NCI-H345 treated with DMSO at 0.1 percent for 48 hours (cell line): ENCODE data around the gene VIM.

Experiments used
- DNase-seq: peaks from one replicate; lab custom pipeline; 2025; ENCODE audit not compliant: unreplicated experiment; lab: John Stamatoyannopoulos, UW

The VIM gene

DNA sequence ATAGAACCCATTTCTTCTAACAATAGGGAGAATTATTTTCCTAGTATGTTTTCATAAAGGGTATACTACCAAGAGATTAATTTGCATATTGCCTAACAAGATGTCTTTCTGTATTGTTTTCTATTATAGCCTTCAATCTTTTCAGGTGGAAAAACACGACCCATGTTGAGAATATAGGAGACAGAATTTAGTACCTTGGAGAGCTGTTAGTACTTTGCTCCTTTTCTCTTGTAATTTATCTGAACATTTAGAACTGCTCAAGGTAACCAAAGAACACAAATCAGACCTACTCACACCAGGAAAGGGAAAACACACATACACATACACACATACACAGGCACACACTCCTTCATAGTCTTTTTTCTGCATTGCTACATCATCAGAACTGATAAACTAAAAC is 18.7 kb upstream of the VIM start:
- no peak for DNase-seq

DNA sequence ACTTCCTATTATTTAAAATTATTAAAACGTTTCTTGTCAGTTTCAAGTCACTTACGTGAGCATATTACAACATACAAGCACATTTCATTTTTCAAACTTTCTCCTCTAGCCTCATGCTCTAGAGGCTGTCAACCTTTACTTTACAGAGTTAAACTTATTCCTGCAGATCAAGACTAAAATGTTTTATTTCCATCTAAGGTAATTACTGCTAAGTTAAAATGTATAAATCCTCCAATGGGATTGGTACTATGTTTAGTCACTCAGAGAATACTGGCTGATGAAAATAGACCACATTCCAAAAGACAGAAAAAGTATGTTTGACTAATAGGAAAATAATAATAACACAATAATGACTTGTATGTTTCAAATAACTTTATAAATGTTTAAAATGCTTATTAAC is 18.2 kb upstream of the VIM start:
- DNase-seq: no peak

DNA sequence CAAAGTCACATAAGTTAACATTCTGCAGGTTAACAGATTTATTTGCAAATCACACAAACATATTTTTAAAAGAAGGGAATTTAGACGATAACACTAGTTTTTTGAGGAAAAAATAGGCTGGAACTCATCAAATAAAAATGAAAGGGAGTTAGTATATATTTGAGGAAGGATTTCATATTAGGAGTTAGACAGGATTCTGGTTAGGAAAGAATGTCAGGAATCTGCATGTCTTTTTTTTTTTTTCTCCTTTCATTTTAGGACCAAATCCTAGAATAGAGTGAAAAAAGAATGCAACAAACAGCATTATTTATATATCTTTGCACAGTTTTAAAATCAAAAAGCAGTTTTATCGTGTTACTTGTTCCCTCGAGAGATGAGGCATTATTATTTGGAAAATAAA is 17.7 kb upstream of the VIM start:
- DNase-seq: no peak

DNA sequence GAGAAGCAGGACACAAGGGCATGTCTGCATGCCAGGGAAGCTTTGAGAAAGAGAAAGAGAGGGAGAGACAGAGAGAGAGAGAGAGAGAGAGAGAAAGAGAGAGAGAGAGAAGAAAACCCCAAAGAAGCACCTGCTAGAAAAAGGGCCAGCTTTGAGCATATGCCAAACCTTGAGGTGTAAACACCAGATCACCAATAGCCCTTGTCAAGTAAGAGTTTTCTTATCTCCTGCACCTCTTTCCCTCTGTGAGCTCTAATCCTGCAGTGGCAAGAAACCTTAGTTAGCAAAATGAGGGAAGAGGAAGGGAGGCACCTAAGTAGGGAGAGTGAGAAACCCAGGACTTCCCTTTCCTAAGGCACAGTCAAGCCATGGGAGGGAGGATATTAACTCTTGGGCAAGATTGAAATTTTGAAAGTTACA is 15.2 kb upstream of the VIM start:
- DNase-seq: no peak

DNA sequence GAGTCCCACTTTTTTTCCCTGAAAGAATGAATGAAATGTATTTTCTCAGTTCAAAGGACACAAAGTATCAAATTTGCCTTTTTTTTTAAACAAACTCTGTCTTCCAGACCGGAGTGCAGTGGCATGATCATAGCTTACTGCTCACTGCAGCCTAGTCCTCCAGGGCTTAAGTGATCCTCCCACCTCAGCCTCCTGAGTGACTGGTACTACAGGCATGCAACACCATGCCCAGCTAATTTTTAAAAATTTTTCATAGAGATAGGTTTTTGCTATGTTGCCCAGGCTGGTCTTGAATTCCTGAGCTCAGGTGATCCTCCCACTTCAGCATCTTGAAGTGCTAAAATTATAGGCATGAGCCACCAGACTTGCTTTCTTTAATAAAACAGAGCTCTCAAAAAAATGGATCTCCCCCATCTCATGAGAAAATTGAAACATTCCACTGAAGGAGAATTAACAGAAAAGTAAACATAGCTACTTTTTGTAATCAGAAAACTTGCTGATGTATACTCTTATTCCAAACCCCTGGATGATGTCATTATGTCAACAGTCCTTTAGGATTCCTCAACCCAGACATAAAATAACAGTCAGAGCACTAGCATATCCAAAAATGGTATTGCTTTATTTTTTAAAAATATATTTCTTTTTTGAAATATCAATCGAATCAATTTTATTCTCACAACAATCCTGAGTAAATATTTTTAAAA is 14.2 kb upstream of the VIM start:
- no peak for DNase-seq

DNA sequence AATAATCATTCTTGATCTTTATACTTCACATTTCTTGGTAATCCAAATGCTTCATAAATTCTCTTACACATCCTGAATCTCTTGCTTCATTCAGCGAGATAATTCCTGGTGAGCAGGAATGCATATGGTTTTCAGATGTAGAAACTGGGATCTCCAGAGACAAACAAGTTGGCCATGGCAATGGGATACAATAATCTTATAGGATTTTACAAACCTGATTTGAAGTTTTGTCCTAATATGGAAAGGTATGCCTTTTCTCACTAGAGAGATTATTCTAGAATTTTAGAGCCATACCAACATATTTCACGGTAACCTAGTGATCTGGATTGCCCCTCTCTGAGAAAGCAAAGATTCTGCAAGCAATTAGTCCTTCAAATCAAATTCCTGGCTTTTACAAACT is 13.5 kb upstream of the VIM start:
- no peak for DNase-seq

DNA sequence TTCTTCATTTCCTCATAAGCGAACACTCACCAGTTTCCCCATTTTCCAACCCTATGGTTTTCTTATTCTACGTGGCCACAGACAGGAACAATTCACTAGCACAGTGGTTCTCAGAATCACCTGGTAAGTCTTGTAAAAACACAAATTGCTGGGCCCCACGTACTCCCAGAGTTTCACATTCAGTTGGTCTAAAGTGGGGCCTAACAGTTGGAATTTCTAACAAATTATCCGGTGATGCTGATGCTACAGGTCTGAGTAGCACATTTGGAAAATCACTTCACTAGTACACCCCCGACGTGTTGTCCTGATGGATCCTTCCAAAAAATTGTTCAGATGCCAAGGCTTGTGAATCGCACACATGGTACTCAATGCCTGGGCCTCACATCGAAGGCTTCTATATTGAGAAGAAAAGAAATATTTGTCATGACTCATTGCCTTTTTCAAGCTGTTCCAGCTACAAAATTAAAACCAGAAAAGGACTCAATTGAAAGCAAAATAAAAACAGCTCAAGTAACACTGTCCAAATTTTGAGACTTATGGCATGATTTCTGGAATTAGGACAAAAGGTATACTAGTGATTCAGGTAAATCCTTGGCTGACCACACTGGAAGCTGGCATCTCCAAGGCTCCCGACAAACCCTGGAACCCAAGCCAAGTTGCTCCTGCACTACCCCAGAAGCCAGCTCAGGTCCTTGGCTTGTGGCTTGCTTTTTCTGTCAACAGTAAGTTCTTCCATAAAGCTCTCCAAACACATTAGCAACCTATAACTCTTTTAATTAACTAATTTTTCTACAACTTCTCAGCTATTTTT is 12.9 kb upstream of the VIM start:
- DNase-seq: no peak

DNA sequence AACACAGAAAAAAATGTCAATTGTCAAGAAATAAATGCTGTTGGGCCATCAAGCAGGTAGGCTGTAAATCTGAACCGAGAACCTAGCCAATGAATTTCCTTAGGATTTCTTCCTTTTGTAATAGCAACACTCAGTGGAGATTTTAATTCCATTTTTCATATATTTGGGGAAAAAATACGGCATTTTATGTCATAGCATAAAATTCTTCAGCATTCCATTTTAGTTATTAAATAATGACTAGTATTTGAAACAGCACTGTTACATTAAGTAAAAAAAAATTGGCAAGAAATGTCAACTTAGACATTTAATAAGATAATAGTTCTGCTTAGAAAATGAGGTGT is 12.3 kb upstream of the VIM start:
- no peak for DNase-seq

DNA sequence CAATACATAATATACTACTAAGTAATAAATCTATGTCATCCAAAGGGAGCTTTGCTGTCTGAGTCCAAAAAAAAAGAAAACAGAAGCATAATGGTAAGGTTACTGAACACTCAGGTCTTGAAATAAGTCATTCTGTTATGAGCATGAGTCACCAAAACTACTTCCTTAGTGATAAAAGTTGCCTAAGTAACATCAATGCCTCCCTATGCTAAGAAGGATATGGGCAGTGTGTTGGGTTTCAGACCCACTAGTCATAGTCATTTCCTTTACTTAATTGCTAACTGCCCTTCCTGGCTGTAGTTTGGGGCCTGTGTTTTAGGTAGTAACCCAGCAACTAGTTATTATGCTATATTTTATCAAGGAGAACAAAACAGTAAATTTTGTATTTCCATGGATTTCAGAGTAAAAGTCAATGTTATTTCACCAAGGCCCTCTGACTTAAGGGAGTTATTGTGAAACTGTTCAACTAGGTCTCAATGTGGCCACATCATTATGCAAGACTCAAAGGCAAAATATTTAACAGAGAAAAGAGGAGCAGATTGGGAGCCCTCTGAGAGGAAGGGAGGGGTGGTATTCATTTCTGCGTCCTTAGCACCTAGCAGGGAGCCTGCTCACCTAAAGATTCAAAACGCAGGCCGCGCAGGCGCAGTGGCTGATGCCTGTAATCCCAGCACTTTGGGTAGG is 11.7 kb upstream of the VIM start:
- no peak for DNase-seq

DNA sequence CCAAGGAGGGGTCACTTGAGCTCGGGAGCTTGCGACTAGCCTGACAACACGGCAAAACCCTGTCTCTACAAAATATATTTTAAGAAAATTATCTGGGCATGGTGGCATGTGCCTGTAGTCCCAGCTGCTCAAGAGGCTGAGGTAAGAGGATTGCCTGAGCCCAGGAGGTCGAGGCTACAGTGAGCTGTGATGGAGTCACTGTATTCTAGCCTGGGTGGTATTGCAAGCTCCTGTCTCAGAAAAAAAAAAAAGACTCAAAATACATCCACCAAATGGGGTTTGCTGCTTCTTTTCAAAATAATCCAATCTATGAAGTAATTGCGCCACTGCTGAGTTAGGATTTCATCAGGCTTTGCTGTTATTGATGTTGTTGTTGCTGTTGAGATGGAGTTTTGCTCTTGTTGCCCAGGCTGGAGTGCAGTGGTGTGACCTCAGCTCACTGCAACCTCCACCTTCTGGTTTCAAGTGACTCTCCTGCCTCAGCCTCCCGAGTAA is 11.1 kb upstream of the VIM start:
- DNase-seq: no peak

DNA sequence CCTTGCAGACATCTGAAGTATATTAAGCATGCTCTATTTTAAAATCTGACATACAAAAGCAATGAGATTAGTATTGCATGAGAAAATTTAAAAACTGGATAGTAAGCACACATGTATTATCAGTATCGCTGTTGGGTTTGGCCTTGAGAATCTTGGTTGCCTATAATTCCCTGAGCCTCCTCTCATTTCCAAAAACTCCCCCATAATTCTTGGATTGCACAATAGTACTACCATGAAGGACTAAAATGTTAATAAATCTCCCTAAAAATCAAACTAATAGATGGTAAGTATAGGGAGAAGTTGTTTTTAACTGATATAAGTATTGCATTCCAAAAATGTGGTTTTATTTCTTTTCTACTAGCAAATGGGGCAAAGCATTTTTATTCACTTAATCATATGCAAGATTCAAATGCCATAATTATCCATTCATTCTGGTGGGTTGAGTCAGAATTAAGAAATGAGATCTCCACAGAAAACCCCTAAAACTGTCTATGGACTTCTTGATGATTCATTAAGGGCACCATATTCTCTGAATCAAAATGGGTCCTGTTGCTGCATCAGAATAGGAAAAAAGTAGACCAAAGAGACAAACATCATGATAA is 10.3 kb upstream of the VIM start:
- DNase-seq: no peak

DNA sequence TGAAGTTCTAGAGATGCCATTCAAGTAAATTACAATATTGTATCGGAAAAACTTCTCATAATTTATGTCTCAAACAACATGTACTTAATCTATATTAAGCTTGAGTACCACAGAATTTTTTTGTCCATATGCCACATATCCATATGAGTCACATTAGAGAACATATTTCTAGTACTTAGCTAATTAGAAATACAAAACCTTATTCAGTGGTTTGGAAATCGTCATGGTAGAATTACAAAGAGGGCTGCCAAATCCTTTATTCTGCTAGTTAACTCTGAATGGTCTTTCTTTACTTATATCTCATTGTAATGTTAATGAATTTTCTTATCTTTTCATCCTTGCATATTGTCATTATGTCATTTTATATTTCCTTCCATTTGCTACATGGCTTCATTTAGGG is 9.0 kb upstream of the VIM start:
- DNase-seq: no peak

DNA sequence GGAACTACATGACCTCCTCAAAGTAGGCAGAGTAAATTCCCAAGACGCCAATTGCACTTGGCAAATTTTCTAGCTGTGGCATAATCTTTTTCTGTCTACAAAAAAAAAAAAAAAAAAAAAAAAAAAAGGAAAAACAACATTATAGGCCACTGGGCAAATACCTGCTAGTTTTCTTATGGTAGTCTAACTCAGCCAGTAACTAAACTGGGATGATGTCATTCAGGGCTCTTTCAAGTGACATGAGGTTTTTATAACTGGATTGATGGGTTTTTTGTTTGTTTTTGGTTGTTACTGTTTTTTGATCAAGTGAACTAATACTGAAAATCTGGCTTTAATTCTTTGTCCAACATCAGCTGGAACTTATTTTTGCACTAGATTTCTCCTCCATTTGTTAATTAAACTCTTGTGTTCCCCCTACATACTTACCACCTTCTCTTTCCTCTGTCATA is 7.4 kb upstream of the VIM start:
- no peak for DNase-seq

DNA sequence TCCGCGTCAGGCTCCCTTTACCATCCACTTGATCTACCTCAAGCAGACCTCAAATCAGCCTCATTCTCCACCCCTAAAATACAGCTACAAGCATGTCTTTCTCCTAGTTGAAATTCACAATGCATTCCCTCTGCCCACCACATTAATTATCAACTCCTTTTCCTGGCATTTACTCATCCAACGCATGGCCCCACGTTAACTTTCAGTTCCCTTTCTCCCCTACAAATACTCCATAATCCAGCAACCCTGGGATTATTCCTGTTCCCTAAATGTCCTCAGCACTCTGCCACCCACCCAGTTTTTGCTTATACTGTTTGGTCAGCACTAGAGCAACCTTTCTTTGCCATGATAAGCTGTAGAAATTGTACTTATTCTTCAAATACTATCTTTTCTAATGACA is 5.7 kb upstream of the VIM start:
- DNase-seq: no peak

DNA sequence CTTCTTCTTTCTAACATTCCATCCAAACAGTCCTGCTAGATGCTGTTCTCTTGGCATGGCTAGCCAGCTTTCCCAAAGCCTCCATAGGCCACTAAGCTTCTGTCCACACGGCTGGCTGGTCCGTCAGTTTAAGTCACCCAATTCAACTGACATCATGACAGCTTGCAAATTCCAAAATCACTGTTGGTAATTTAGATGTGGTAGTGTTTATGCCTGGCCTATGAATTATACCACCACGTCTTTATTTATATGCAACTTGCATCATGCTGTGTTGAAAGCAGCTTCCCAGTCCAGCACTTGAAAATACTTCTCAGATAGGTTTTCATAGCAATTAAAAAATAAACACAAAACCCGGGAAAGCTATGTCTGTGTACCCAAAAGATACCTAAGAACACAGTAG is 2.2 kb upstream of the VIM start:
- no peak for DNase-seq

DNA sequence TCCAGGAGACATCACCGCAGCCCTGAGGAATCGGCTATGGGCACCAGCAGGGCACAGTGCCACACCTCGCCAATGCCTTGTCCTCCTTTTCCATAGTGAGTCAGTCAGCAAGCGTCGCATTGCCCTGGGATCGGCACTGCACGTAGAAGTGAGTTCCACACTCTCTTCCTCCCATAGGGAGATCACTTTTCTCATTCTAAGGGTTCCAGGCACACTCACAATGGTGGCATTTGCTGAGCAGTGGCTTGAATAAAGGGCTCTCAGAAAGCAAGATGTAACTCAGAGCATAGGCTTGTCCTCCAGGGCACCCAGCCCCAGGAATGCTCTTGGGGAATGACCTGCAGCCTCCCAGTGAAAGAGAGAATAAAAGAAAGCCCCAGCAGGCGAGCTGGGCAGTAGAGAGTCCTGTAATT is 1.1 kb upstream of the VIM start:
- no peak for DNase-seq

DNA sequence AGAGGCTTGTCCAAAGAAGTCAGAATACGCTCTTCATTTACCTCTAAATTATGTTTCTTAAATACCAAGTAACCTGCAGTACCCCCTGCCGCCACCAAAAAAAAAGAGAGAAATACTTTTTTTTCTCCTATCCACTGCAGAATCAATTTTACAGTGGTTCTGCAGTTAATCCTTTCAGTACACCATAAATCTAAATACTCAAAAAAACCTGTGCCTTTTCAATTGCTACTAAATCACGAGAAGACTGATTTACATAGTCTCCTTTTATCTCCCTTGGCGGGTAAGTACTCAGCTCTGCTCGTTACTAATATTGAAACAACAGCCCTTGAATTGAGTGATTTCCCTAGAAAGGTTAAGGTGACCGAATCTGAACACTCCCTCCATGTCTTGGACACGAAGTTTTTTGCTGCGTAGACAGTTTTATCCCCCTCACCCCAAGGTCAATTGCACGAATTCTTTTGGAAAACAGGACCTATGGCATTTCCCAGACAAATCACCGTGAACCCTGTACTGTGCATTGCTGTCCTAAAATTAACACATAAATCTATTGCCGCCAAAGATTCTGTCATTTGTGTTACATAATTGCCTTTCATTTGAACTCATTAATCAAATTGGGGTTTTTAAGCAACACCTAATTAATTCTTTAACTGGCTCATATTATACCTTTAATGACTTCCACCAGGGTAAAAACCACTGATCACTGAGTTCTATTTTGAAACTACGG is 512 bp upstream of the VIM start:
- no peak for DNase-seq

DNA sequence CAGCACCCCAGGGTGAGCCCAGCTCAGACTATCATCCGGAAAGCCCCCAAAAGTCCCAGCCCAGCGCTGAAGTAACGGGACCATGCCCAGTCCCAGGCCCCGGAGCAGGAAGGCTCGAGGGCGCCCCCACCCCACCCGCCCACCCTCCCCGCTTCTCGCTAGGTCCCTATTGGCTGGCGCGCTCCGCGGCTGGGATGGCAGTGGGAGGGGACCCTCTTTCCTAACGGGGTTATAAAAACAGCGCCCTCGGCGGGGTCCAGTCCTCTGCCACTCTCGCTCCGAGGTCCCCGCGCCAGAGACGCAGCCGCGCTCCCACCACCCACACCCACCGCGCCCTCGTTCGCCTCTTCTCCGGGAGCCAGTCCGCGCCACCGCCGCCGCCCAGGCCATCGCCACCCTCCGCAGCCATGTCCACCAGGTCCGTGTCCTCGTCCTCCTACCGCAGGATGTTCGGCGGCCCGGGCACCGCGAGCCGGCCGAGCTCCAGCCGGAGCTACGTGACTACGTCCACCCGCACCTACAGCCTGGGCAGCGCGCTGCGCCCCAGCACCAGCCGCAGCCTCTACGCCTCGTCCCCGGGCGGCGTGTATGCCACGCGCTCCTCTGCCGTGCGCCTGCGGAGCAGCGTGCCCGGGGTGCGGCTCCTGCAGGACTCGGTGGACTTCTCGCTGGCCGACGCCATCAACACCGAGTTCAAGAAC is 1.1 kb downstream of the VIM start:
- no peak for DNase-seq

DNA sequence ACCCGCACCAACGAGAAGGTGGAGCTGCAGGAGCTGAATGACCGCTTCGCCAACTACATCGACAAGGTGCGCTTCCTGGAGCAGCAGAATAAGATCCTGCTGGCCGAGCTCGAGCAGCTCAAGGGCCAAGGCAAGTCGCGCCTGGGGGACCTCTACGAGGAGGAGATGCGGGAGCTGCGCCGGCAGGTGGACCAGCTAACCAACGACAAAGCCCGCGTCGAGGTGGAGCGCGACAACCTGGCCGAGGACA is 1.6 kb downstream of the VIM start:
- DNase-seq: no peak

DNA sequence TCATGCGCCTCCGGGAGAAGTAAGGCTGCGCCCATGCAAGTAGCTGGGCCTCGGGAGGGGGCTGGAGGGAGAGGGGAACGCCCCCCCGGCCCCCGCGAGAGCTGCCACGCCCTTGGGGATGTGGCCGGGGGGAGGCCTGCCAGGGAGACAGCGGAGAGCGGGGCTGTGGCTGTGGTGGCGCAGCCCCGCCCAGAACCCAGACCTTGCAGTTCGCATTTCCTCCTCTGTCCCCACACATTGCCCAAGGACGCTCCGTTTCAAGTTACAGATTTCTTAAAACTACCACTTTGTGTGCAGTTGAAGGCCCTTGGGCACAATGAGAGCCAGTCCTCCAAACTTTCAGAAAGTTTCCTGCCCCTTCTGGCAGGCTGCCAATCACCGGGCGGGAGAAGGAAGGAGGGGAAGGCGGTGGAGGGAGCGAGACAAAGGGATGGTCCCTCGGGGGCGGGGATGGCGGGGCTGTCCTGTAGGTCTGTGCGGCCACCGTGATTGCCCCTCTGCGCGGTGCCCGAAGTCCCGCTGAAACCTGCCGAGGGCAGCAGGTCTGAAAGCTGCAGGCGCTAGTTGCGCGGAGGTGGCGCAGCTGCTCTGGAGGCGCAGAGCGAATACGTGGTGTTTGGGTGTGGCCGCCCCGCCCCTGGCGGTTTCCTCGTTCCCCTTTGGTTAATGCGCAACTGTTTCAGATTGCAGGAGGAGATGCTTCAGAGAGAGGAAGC is 2.1 kb downstream of the VIM start:
- DNase-seq: no peak
